H54 (cell line): ENCODE measurements around the gene EZR.

ENCODE experiments used
- DNase-seq: peaks from one replicate; pipeline ENCODE4 v3.0.0; 2011; ENCODE audit warnings: low spot score, mixed read lengths; ENCODE audit not compliant: insufficient read length
- FAIRE-seq: peaks from 3 replicates; lab custom pipeline; 2011; peaks lifted over from hg19 to GRCh38; lab: Jason Lieb, UNC
- POLR2A ChIP-seq: IDR thresholded peaks from 2 replicates; pipeline ENCODE4 v1.6.1; 2011; ENCODE audit warnings: low read depth, mild to moderate bottlenecking, low read length

EZR gene

DNA sequence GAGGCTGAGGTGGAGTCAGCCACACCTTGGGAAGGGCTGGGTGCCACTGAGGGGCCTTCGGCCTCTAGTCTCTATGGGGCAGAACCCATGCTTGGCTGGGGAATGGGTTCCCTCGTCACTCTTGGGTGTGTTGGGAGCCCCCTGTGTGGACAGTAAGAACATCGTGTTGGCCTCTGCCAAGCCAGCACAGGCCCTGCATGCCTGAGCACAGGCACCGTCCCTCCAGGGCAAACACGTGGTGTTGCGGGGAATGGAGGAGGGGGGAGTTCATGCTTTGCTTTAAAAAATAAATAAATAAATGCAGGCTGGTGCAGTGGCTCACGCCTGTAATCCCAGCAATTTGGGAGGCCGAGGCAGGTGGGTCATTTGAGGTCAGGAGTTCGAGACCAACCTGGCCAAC, 63.0 kb downstream of the EZR start:
- TF ChIP-seq POLR2A, result no peak
- DNase-seq (no peak), FAIRE-seq (no peak)

- TF ChIP-seq POLR2A, result no peak
- no peak for FAIRE-seq
Measured at GRCh38 chr6:158755636-158756035, 63.5 kb downstream of the EZR start.

DNA sequence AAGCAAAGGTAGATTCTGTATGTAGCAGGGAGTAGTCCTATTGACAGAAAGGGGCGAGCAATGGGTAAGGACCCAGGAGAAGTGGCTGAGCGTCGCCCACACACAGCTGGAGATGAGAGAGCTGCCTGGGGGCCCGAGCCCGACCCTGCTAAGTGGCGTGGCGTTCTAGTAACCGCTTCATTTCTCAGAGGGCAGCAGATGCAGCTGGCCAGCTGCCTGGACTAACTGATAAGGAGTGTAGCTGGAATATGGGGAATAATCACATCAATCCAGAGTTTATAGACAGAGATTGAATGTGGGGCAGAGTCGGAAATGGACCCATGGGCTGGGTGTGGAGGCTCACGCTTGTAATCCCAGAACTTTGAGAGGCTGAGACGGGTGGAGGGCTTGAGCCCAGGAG, 64.4 kb downstream of the EZR start:
- FAIRE-seq (no peak), DNase-seq (no peak)
- no peak for TF ChIP-seq POLR2A

More at GRCh38 chr6:158755636-158756035, 63.5 kb downstream of the EZR start:
- DNase-seq, result no peak

- FAIRE-seq (no peak), DNase-seq (no peak)
- TF ChIP-seq POLR2A, result no peak
Measured at GRCh38 chr6:158753811-158754210, 65.4 kb downstream of the EZR start.

DNA sequence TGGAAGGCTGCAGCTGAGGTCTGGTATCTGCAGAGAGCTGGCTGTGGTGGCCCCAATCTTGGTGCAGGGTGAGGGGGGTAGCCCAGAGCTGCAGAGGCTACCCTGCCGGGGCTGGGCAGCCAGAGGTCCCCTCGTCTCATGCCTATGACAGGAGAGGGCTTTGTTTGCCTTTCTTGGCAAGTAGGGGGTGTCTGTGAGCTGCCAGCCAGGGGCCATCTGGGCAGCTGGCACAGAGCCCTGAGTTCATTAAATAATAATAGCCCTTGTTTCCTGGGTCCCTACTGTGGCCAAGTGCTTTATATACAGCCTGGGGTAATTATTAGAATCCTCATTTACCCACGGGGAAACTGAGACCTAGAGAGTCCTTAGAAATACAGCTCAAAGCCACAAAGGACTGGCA, 66.6 kb downstream of the EZR start:
- FAIRE-seq, result no peak
- DNase-seq, result no peak
- TF ChIP-seq POLR2A, result no peak

DNA sequence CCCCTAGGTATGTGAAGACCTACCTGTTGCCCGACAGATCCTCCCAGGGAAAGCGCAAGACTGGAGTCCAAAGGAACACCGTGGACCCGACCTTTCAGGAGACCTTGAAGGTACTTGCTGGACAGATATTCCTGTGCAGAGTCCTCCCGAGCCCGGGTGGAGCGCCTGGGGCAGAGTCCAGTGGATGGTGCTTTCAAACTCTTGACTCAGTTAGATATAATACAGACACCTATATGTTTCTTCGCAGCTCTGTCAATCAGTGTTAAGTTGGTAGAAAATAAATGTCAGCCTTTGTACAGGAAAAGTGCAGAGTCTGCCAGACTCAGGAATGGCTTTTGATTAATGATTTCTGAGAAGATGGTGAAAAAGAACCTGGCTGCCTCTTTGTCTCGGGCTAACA, 67.2 kb downstream of the EZR start:
- no peak for FAIRE-seq
- no peak for TF ChIP-seq POLR2A
- DNase-seq, result no peak

DNA sequence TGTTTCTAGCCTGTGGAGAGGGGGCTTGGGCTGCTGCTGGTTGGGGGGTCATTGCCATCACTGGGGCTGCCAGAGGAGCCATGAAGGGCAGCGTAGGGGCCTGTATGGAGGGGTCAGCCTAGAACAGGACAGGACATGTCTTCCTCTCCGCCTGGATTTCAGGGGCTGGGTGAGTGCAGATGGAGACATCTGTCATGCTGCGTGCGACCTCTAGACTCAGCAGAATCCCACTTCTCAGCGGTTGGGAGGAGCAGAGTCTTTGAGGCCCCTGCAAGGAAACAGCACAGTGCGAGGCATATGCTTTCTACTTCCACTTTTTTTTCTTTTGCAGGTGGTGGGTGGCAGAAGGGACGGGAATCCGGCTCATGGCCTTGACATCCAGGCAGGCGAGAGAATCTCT, 67.9 kb downstream of the EZR start:
- TF ChIP-seq POLR2A, result no peak
- DNase-seq (no peak), FAIRE-seq (no peak)

- FAIRE-seq (no peak), DNase-seq (no peak)
- TF ChIP-seq POLR2A, result no peak
Measured at GRCh38 chr6:158744986-158745430, 74.2 kb downstream of the EZR start.

- TF ChIP-seq POLR2A, result no peak
- FAIRE-seq (no peak), DNase-seq (no peak)
Measured at GRCh38 chr6:158743033-158743651, 76.0 kb downstream of the EZR start.

DNA sequence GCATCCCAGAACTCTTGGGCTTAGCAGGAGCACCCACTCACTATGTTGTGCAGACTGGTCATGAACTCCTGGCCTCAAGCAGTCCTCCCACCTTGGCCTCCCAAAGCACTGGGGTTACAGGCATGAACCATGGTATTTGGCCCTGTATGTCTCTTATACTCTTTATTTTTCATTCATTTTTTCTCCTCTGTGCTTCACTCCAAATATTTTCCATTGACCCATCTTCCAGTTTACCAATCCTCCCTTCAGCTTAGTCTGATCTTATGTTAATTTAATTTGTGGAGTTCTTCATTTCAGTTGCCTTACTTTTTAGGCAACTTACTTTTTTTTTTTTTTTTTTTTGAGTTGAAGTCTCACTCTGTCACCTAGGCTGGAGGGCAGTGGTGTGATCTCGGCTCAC, 79.5 kb downstream of the EZR start:
- no peak for DNase-seq
- TF ChIP-seq POLR2A, result no peak
- FAIRE-seq, result no peak

DNA sequence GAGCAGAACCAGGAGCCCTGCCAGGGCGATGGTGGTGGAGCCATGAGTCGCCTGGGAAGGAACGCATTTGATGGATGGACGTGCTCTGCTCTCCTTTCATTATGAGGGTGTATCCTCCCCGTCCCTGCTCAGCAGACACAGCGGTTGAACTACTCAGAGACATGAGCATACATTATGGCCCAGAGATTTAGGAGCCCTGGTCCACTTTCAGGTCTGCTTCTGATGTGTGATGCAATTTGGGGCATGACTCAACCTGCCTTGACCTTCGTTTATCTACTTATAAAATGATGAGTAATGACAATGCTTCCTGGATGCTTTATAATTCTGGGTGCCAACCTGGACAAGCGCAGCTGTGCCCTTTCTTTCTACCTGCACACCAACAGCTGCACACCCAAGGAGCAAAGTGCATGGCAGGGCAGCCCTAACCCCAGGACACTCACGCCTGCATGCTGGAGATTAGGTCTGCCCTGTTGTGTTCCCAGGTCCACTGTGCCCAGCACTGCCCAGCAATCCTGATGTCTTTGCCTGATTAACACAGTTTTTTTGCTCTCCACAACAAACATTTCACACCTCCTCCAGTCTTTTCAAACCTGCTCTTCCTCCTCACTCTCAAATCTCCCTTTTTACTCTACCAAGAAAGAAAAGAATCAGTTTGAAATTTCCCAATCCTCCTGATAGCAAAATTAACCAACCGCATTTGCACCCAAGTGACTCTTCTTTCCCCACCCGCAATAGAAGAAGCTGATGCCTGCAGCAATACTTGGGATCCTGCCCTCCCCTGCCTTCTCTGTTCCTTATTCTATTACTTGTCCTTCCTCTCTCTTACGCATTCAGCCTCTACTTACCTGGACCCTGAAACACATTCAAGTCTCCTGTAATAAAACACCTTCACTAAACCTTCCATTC, 81.2 kb downstream of the EZR start:
- FAIRE-seq (no peak), DNase-seq (no peak)
- no peak for TF ChIP-seq POLR2A

DNA sequence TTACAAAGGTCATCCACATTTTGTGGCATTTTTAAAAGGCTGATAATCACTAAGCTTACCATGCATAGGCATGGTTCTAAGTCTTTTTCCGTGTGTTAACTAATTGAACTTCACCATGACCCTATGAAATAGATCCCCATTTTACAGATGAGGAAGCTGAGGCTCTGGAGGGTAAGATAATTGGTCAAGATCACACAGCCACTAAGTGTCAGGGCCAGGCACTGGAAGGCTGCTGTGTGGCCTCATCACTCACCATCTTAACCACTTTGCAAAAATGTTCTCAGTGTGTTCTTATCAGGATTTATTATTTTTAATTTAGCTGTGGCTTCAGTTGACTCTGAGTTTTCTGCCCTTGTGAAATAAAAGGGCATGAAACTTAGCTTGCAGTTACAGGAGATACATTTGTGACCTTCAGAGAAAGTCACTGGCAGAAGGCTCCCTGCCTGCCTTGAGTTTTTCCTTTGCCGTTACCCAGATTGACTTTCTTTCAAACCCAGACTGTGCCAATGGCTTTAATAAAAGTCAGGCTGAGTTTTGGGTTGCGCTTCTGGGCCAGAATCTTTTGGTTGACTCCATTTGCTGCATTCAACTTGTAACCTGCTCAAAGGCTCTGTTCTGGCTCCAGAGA, 82.0 kb downstream of the EZR start:
- TF ChIP-seq POLR2A, result no peak
- no peak for FAIRE-seq
- no peak for DNase-seq

GRCh38 chr6:158735009-158735408, 84.2 kb downstream of the EZR start:
- DNase-seq, result no peak
- no peak for TF ChIP-seq POLR2A
- FAIRE-seq, result no peak

DNA sequence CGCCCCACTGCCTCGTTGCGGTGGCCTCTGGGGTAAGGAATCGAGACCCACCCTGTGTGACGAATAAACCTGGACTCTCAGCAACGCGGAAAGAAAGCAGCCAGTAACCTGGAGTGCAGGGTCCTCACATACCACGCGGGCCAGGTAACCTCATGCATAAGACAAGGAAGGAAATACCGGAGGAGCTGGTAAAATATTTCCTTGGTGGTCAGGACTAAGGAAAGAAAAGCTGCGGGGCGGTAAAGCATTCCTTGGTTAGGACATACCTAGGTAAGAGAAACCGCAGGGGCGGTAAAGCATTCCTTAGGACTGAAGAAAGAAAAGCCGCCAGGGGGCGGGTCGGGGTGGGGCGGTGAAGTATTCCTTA, 88.6 kb downstream of the EZR start:
- FAIRE-seq, result no peak
- no peak for TF ChIP-seq POLR2A
- DNase-seq, result no peak
